Cardiac muscle cell (in vitro differentiated cells and primary cell): ENCODE measurements around the gene NEGR1. TPM values are rescaled to one million over a fixed set of nuclear protein-coding genes. Genes with fewer than 3 reads are reported as not detected.

Experiments used
- DNase-seq, 2 donors: peaks; one replicate each; pipeline versions ENCODE4 v3.0.0 to v3.0.0-alpha.2; 2010 to 2017; ENCODE audit warnings: low read depth in 1 of 2, low spot score in 1 of 2
- H3K27ac ChIP-seq: fragments of 200-600 bp; sonication (generic); 2 replicates; pipeline ENCODE4 v1.5.1; 2016
- H3K27me3 ChIP-seq: fragments of 200-600 bp; sonication (generic); 2 replicates; pipeline ENCODE4 v1.6.0; 2016; ENCODE audit warnings: control low read depth
- H3K36me3 ChIP-seq: fragments of 200-600 bp; sonication (generic); 2 replicates; pipeline ENCODE4 v1.5.1; 2016; ENCODE audit warnings: control low read depth
- H3K4me1 ChIP-seq: fragments of 200-600 bp; sonication (generic); 2 replicates; pipeline ENCODE4 v1.8.1; 2017; ENCODE audit warnings: low read depth, mild to moderate bottlenecking, mixed run types
- H3K4me3 ChIP-seq: fragments of 200-600 bp; sonication (generic); 2 replicates; pipeline ENCODE4 v1.5.1; 2016; ENCODE audit warnings: mild to moderate bottlenecking
- H3K9me3 ChIP-seq: fragments of 200-600 bp; sonication (generic); 2 replicates; pipeline ENCODE4 v1.5.1; 2017; ENCODE audit warnings: low read depth, mild to moderate bottlenecking, control low read depth
- CTCF ChIP-seq: IDR thresholded peaks from 2 replicates; pipeline ENCODE4 v1.5.1; 2012; ENCODE audit warnings: low read depth, mild to moderate bottlenecking, low read length
- polyA plus RNA-seq: library from polyadenylated mRNA; unstranded; fragments of >200 nt; fragmentation: Nextera tagmentation; extraction: Ambion mirVana; gene quantifications from 2 replicates; pipeline ENCODE4 v1.2.1, GENCODE V29; 2016
- total RNA-seq: library from RNA; depleted of rRNA; stranded (reverse); fragments of >200 nt; gene quantifications from 2 replicates; pipeline ENCODE4 v1.2.3, GENCODE V29; 2016

The NEGR1 gene
- total and polyA plus RNA-seq, 2 experiments from 2014 or later: 0.06 to 0.20 TPM

GRCh38 chr1:72235062-72235461, 47.3 kb downstream of the NEGR1 start:
- no peaks in the 10 kb centered on the region for H3K4me1 ChIP-seq

GRCh38 chr1:72230746-72231145, 51.6 kb downstream of the NEGR1 start:
- H3K27ac ChIP-seq: no peak overlapping the region
- TF ChIP-seq CTCF: no peak
- no peaks in the 10 kb centered on the region for H3K9me3 ChIP-seq
- no peaks in the 10 kb centered on the region for H3K36me3 ChIP-seq
- no peaks in the 10 kb centered on the region for H3K4me1 ChIP-seq
- H3K4me3 ChIP-seq: no peak overlapping the region
- DNase-seq: no peak
- H3K27me3 ChIP-seq: no peaks in the 10 kb centered on the region

More at GRCh38 chr1:72235062-72235461, 47.3 kb downstream of the NEGR1 start:
- Histone ChIP-seq H3K36me3 (no peaks in the 10 kb centered on the region), H3K9me3 (no peaks in the 10 kb centered on the region), H3K4me3 (no peak overlapping the region), H3K27me3 (no peaks in the 10 kb centered on the region), H3K27ac (no peak overlapping the region)
- TF ChIP-seq CTCF: no peak
- no peak for DNase-seq

GRCh38 chr1:72229893-72230292, 52.4 kb downstream of the NEGR1 start:
- Histone ChIP-seq H3K4me3 (no peak overlapping the region), H3K9me3 (no peaks in the 10 kb centered on the region), H3K4me1 (no peaks in the 10 kb centered on the region), H3K27me3 (no peaks in the 10 kb centered on the region), H3K27ac (no peak overlapping the region), H3K36me3 (no peaks in the 10 kb centered on the region)
- peak in 1 of 2 donors; percentile 1 for DNase-seq
- no peak for TF ChIP-seq CTCF

GRCh38 chr1:72227667-72228066, 54.7 kb downstream of the NEGR1 start:
- H3K36me3 ChIP-seq: no peaks in the 10 kb centered on the region
- H3K9me3 ChIP-seq: no peaks in the 10 kb centered on the region
- no peak for TF ChIP-seq CTCF
- no peak overlapping the region for H3K27ac ChIP-seq
- H3K4me3 ChIP-seq: no peak overlapping the region
- no peaks in the 10 kb centered on the region for H3K27me3 ChIP-seq
- no peak for DNase-seq
- H3K4me1 ChIP-seq: no peaks in the 10 kb centered on the region

GRCh38 chr1:72224506-72224905, 57.8 kb downstream of the NEGR1 start:
- Histone ChIP-seq H3K36me3 (no peaks in the 10 kb centered on the region), H3K4me3 (no peak overlapping the region), H3K27ac (no peak overlapping the region), H3K9me3 (no peaks in the 10 kb centered on the region), H3K4me1 (no peaks in the 10 kb centered on the region), H3K27me3 (no peaks in the 10 kb centered on the region)
- no peak for TF ChIP-seq CTCF
- no peak for DNase-seq

GRCh38 chr1:72221811-72222210, 60.5 kb downstream of the NEGR1 start:
- no peak for TF ChIP-seq CTCF

More at GRCh38 chr1:72221811-72222210, 60.5 kb downstream of the NEGR1 start:
- H3K27ac ChIP-seq: no peak overlapping the region
- no peaks in the 10 kb centered on the region for H3K4me1 ChIP-seq
- no peak for DNase-seq
- H3K27me3 ChIP-seq: no peaks in the 10 kb centered on the region
- H3K9me3 ChIP-seq: no peaks in the 10 kb centered on the region
- H3K36me3 ChIP-seq: no peaks in the 10 kb centered on the region
- no peak overlapping the region for H3K4me3 ChIP-seq
